ENCODE results near the gene OSBPL5.

OSBPL5 gene

DNA sequence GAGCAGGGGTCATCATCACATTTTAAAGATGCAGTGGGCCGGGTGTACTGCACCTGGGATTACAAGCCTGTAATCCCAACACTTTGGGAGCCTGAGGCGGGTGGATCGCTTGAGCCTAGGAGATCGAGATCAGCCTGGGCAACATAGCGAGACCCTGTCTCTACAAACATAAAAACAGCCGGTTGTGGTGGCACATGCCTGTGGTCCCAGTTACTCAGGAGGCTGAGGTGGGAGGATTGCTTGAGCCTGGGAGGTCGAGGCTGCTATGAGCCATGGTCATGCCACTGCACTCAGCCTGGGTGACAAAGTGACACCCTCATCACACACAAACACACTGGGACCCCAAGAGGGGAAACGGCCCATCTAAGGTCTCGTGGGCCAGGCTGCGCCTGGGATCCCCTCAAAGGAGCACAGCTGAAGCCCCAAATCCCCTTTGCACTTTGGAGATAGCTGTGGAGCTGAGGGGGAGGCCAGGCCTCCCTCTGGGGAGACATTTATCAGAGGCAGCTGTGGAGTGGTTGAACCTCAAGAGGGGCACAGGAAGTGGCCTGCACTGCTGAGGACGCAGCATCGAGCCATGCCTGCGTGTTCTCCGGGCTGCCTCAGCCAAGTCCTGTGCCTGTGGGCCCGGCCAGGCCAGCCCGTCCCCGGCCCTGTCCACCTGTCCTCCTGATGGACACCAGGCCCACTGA is 27.5 kb downstream of the OSBPL5 start:
- DNase-seq (ENCODE audit: insufficient read length, low spot score) (no peak), FAIRE-seq (no peak)

DNA sequence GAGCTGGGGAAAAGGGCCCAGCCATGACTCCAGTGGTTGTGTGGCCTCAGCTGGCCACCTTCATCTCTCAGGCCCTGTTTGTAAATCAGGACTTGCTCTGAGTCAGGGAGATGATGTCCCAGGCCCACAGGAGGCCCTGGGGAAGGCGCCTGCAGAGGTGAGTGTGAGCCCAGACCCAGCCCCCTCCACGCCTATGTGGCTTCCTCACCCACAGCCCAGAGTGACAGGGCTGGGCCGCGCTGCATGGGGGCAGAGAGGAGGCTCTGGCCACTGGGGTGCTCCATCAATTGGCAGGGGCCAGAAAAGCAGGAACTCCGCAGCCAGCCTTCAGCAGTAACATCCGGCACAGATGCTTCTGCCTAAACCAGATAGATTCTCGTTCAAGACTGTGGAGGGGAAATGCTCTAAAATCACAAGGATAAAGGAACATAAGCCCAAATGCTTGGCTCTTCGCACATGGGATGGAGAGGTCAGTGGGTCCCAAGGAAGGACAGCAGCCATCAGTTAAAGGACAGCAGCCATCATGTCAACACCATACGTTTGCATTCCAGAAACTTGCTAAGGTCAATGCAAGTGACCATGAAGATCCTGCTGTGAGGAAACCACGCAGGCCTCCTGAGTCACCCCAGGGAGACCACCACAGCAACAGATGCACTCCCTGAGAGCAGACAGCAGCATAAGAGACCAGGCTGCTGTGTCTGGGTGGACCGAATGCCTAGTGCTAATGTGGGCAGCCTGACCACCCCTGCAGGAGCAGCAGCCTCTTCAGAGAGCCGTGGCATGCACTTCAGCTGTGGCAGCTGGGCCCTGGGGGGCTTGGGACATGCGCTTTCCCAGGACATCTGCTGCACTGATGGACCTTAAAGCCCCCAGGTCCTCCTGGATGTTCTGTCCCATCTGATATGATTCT is 28.3 kb downstream of the OSBPL5 start:
- no peak for FAIRE-seq
- no peak for DNase-seq (ENCODE audit: insufficient read length, low spot score)

DNA sequence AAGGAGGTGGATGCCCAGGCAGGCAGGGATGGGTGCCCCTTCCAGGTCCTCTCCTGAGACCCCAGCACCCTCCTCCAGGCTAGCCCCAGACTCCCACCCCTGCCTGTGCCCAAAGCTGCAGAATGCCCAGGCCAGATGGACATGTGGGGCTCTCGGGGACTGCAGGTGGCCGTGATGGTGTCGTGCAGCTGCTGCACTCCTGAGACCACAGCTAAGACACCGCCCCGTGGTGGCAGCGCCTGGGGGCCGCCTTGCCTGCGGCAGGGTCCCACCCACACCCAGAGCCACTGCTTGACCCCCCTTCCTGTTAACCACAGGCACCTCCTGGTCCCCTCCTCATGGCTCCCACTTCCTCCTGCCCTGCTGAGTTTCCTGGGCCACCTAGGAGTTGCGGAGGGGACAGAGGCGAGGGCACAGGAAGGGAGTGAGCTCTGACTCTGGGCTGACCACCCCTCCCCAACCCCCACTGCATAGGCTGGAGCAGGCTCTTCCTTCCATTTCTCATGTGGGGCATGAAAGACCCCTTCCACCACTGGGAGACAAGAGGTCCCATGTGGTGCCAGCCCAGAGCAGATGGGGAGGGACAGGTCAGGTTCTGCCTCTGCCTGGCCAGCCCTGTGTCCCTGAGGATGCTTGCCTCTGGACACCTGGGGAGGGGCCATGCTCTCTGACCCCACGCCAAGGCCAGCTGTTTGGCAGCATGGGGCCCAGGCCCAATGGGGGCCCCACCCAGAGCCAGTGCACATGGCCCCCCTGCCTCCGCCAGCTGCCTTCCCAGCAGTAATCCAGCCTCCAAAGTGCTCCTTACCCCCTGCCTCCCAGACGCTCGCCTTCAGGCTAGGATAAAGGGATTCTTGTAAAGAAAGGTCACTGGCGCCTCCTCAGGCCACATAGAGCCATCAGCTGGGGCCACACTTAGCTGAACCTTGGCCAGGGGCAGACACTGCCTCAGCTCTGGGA is 29.3 kb downstream of the OSBPL5 start:
- DNase-seq (ENCODE audit: insufficient read length, low spot score) (no peak), FAIRE-seq (no peak)

DNA sequence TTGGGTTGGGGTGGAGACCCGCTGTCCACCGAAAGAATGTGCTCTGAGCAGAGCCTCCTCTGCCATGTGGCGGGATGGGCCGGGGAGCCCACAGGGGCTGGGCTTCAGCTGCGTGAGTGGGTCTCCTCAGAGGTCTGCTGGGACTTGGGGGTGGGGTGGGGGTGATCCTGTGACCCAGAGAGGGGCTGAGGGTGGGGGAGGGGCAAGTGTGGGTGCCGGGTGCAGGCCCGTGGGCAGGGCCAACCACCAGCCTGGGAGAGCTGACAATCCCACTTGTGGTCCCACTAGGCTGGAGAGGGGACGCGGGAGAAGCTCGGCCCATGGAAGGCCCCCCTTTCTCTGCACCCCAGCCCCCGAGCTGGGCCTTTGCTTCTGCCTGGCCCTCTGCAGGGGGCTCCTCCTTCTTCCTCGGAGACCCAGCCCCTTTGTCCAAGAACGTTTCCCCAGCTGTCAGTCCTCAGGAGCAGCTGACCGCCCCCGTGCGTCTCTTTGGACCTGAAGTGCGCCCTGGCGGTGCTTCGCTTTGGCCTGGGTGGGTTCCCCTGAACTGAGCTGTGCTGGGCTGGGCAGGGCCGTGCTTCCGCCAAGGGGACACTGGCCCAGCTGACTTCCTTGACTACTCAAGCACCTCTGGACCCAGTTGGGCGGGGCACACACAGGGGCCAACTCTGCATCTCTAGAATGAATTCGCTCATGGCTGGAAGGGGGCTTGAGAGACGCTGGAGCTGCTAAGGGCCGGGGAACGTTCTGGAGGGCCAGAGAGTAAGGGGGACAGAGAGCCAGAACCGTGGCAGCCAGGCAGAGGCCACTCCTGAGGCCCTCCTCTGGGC is 30.2 kb downstream of the OSBPL5 start:
- DNase-seq (ENCODE audit: insufficient read length, low spot score) (no peak), FAIRE-seq (no peak)

DNA sequence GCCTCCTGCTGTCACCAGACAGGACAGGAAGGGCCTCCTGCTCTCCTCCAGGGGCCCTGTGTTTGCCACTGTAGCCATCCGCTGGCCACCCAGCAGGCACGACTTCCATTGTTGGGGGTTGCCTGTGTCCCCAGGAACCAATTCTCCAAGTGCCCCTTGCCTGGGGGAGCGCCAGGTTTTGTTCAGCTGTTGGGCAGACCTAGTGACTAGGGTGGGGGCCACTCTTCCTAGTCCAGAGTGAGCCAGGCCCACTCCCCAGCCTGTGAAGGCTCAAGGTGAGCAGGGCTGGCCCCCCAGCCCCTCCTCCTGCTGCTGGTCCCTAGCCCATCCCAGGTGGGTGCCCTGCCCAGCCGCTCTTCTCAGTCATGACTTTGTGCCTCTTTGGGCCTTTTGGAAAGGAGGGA is 30.9 kb downstream of the OSBPL5 start:
- FAIRE-seq, result no peak
- no peak for DNase-seq (ENCODE audit: insufficient read length, low spot score)

DNA sequence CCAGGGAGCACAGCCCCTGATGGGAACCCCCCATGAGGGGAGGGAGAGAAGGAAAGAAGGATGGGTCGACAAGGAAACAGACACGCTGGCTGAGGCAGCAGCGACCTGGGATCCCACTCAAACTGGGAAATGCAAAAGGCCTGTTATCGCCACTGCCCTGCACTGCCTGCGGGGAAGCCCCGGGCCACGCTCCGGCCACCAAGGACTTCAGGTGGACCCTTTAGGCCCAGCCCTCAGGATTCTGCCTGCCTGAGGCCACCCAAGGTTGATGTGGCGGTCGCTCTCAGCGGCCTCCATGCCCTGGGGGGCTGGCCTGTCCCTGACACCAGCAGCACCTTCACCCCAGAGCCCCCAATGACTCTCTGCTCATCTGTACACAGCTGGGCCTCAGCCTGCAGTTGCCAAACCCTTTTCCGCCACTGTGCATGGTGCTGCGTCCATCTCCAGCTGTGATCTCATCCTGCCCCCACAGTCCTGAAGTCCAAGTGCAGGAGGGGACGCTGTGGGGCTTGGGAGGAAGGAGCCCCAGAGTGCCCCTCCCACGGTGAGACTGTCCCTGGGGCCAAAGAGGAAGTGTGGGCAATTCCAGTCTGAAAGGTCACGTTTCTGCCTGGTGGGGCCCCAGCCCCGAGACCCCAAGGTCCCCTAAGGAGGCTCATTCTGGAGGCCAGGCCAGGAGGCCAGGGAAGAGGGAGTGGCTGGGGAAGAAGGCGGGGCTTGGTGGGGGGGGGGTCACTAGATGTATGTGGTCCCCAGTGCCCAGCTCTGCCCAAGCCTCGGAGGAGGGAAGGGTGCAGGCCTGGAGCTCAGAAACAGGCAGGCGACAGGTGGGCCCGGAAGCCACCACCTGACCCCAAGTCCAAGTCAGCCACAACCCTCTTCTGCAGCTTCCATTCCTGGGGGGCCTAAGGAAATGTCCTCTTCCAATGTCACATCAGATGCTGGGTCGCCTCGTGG is 31.6 kb downstream of the OSBPL5 start:
- FAIRE-seq (no peak), DNase-seq (ENCODE audit: insufficient read length, low spot score) (no peak)

GRCh38 chr11:3132831-3133260 is 32.3 kb downstream of the OSBPL5 start:
- DNase-seq (ENCODE audit: insufficient read length, low spot score), result no peak
- FAIRE-seq, result no peak

GRCh38 chr11:3132271-3132781 is 32.8 kb downstream of the OSBPL5 start:
- FAIRE-seq, result no peak
- DNase-seq (ENCODE audit: insufficient read length, low spot score), result no peak

GRCh38 chr11:3131330-3131941 is 33.7 kb downstream of the OSBPL5 start:
- FAIRE-seq, result no peak
- no peak for DNase-seq (ENCODE audit: insufficient read length, low spot score)

DNA sequence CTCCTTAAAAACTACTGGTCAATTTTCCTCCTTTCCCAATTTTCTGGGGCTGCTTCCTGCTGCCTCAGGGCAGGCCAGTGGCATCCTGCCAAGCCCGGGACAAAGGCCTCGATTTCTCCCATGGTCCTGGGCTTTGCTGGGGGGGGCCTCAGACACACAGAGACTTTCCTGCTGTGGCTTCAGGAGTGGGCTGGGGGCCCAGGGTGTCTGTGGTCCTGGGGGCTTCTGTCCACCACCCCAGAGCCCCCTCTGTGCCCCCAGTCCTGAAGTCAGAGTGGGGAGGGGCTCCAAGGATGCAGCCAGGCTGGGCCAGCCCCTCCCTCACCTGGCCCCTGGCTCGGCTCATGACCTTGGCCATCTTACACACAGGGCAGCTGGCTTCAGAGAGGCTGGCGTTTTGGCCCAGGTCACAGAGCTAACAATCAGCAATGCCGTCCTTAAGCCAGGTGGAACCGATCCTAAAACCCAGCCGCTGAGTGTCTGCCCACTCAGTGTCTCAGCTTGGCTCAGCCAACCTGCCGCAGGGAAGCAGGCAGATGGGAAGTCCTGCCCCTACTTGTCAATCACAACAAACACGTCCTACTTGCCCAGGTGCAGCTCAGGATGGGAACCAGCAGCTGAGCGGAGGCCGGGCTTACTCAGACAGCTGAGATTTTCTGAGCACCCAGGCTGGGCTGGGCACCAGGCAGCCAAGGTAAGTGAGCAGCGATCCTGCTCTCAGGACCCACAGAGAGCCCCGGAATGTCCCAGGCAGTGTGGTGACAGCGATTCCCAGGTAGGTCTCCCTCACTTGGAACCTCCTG is 34.6 kb downstream of the OSBPL5 start:
- DNase-seq (ENCODE audit: insufficient read length, low spot score), result no peak
- FAIRE-seq, result no peak

DNA sequence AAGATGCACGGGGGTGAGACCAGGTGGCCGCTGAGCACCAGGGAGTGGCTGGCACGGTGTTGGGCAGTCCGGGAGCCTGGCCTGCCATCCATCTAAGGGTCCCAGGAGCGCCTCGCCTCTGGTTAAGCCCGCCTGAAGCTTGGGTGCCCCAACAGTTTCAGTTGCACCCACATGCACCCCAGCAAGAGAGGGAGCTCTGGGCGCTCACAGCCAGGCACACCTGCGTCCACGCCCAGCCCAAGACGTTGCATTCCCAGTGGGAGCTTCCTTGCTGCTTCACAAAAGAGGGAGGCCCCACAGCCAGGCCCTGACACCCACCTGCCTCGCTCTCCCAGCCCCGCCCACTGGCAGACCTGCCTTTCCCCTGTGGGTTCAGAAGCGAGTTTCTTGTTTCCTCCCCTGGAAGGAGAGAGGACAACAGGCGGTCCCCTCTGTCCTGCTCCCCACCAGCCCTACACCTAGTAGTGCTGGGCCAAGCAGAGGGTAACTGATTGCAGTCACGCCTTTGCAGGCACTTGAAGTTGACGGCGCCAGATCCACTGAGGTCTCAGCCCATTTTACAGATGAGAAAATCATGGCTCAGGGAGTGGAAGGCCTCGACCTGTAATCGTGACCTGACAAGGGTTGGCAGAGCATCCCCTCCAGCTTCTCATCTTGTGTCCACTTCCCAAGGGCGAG is 35.4 kb downstream of the OSBPL5 start:
- FAIRE-seq (no peak), DNase-seq (ENCODE audit: insufficient read length, low spot score) (no peak)

GRCh38 chr11:3129181-3129590 is 35.9 kb downstream of the OSBPL5 start:
- DNase-seq (ENCODE audit: insufficient read length, low spot score) (no peak), FAIRE-seq (no peak)

DNA sequence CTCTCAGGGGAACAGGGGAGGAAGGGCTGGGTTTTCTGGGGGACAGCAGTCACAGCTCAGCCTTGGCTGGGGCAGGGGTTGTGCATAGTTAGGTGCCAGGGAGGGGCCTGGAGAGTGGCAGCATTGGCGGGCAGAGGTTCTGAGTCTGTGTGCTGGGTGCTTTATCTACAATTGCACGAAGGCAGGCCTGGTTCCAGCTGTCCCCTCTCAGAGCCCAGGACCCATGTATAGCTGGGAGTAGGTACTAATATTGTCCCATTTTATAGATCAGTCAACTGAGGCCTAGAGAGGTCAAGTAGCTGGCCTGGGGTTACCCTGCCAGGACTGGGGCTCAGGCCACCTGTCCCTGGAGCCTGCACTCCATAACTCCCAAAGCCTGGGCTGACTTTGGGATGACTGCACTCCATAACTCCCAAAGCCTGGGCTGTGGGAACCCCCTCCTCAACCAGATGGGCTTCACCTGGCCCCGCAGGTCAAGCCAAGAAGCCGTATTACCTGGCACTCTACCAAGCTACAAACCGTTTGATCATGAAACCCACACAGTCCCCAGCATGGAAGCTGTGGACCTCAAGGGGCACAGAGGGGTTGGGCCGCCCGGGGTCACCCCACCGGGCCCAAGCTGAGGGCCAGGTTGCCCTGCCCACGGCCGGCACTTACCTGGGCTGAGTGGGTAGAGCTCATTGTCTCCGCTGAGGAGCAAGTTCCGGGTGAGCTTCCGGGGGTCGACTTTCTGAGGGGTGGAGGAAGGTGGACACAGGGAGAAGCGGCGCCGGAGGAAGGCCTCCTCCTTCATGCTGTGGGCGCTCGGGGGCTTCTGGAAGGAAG is 36.5 kb downstream of the OSBPL5 start:
- FAIRE-seq, result no peak
- DNase-seq (ENCODE audit: insufficient read length, low spot score), result no peak

DNA sequence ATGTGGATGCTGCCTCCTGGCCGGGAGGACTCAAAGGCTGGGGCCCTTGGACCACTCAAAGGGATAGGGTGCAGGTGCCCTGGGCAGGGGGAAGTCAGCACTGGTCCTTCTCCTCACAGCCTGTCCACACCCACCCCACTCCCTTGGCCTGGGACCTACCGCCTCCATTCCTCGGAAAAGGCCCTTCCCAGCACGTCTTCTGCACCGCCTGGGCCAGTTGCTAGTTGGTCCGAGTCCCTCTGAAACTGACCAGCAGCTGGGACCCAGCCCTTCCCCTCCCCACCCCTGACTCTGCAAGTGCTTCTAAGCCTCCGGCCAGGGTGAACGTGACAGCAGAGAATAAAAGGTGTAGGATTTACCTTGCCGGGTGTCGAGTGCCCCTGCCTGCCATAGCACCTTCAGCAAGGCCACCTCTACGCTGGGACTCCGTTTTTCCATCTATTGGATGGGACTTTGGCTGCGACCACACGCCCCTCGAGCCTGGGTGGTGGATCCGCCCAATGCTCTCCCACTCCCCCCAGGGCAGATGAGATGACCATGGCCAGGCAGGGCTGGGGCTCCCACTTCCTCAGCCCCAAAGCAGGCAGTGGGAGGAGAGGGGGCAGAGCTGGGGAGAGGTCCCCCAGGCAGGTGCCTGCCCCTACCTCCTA is 37.3 kb downstream of the OSBPL5 start:
- FAIRE-seq (no peak), DNase-seq (ENCODE audit: insufficient read length, low spot score) (no peak)

DNA sequence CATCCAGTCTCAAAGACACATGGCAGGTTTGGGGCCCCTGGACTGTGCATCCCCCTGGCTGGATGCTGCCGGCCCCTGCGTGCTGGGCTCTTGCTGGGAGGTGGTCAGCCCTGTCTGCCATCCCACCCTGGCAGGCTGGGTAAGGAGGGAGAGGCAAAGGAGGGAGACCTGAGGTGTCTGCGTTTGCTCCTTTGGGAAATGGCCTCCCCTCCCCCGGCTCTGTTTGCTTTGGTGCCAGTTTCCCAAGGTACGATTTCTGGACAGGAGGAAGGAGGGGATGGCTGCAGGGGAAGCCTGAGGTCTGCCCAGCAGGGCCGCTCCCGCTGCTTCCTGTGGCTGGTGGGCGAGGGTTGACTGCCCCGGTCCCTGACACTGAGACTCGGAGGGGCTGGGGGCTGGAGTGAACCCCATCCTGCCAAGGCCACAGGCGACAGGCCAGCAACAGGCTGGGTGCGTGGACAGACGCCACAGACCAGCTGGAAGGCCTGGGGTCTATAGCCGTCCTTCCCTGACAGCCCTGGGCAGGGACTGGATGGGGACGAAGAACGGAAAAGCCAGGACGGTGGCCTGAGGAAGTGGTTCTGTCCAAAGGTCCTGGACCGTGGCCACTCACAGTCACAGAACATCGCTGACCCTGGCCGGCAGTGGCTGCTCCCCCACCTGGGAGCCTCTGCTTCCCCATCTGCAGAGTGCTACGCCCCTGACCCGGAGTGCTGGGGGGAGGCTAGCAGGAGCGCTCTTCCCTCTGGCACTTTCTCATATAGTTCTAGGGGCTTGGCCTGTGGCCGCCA is 38.0 kb downstream of the OSBPL5 start:
- DNase-seq (ENCODE audit: insufficient read length, low spot score), result no peak
- no peak for FAIRE-seq

Data from GM19239 (cell line).